Stimulated activated CD4-positive, alpha-beta T cell treated with anti-CD3 and anti-CD28 coated beads, Interleukin-12 subunit alpha, Interleukin-12 subunit beta, amount 100 ng/mL, for 48 hours (primary cell): Measurements from ENCODE around the gene LRRK1.

Experiments
- DNase-seq, 3 donors: peaks; one replicate each; pipeline ENCODE4 v3.0.0-alpha.2; 2020; ENCODE audit warnings: low read depth in 2 of 3, low spot score in 1 of 3

Gene LRRK1

GRCh38 chr15:101020945-101021344 is 101.8 kb downstream of the LRRK1 start:
- no peak for DNase-seq

GRCh38 chr15:101022306-101022705 is 103.1 kb downstream of the LRRK1 start:
- DNase-seq: no peak

GRCh38 chr15:101022876-101023275 is 103.7 kb downstream of the LRRK1 start:
- no peak for DNase-seq

GRCh38 chr15:101023501-101024072 is 104.4 kb downstream of the LRRK1 start:
- no peak for DNase-seq

GRCh38 chr15:101024073-101024695 is 105.0 kb downstream of the LRRK1 start:
- no peak for DNase-seq

- no peak for DNase-seq
These were observed 105.7 kb downstream of the LRRK1 start for GRCh38 chr15:101024706-101025500.

- no peak for DNase-seq
These were observed 106.3 kb downstream of the LRRK1 start for GRCh38 chr15:101025501-101025885.

- DNase-seq: no peak
These were observed 106.9 kb downstream of the LRRK1 start for GRCh38 chr15:101025896-101026631.

- no peak for DNase-seq
These were observed 107.6 kb downstream of the LRRK1 start for GRCh38 chr15:101026656-101027272.

- DNase-seq: no peak
These were observed 108.2 kb downstream of the LRRK1 start for GRCh38 chr15:101027273-101027901.

- no peak for DNase-seq
These were observed 108.8 kb downstream of the LRRK1 start for GRCh38 chr15:101027920-101028319.

- DNase-seq: no peak
These were observed 109.2 kb downstream of the LRRK1 start for GRCh38 chr15:101028321-101028720.

- DNase-seq: no peak
These were observed 109.7 kb downstream of the LRRK1 start for GRCh38 chr15:101028772-101029438.

GRCh38 chr15:101029971-101030661 is 111.0 kb downstream of the LRRK1 start:
- DNase-seq: no peak

- DNase-seq: no peak
These were observed 112.1 kb downstream of the LRRK1 start for GRCh38 chr15:101031213-101031612.

- DNase-seq: no peak
These were observed 114.6 kb downstream of the LRRK1 start for GRCh38 chr15:101033801-101034200.

GRCh38 chr15:101035611-101036010 is 116.5 kb downstream of the LRRK1 start:
- no peak for DNase-seq

- no peak for DNase-seq
These were observed 117.0 kb downstream of the LRRK1 start for GRCh38 chr15:101036189-101036588.

GRCh38 chr15:101037090-101037830 is 118.1 kb downstream of the LRRK1 start:
- no peak for DNase-seq
